GM23248 (cell line): ENCODE measurements around the gene LTF.
"Not testable (repeated sequence)": the region's sequence is repeated elsewhere in the genome, so short reads cannot be mapped to it uniquely, and the experiment has no call there.

Experiments used
- EZH2 ChIP-seq: fragments of 200-600 bp; sonication (generic); IDR thresholded peaks from 2 replicates; pipeline ENCODE4 v1.6.1; 2018; ENCODE audit warnings: antibody characterized with exemption, mild to moderate bottlenecking; ENCODE audit not compliant: insufficient read depth, poor library complexity, severe bottlenecking
- EZH2phosphoT487 ChIP-seq: fragments of 200-600 bp; sonication (generic); IDR thresholded peaks from 2 replicates; pipeline ENCODE4 v1.6.1; 2018; ENCODE audit warnings: antibody characterized with exemption, moderate library complexity, mild to moderate bottlenecking, low read depth; ENCODE audit not compliant: insufficient read depth

DNA sequence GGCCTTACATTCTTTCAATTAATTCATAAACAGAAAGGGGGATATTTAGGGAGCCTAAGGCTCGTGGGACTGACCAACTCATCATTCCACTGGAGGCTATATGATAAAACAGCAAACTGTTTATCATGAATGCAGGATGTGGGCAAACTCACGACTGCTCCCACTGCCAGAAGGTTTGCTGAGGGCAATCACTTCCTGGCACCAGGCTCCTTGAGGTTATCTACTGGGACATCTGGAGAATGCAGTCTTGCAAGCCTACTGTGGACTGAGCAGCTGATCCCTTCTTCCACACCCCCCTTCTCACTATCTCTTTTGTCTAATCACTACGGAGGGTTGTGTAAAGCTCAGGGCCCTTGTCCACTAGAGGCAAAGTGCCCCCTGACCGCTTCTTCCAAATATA, 31.6 kb downstream of the LTF start:
- TF ChIP-seq EZH2, EZH2phosphoT487: not testable (repeated sequence)
